Stimulated activated CD8-positive, alpha-beta memory T cell treated with anti-CD3 and anti-CD28 coated beads, Interleukin-15, amount 100 ng/mL, for 1 hour (primary cell): ENCODE measurements around the gene HMCES.

Source experiments
- DNase-seq: peaks from one replicate; pipeline ENCODE4 v3.0.0-alpha.2; 2020; ENCODE audit warnings: low read depth

The HMCES gene

GRCh38 chr3:129304962-129305222 is 26.2 kb downstream of the HMCES start:
- no peak for DNase-seq

- DNase-seq: no peak
Observed at GRCh38 chr3:129305592-129306091, 27.0 kb downstream of the HMCES start.

GRCh38 chr3:129308636-129309035 is 30.0 kb downstream of the HMCES start:
- DNase-seq: no peak

GRCh38 chr3:129310111-129311011 is 31.7 kb downstream of the HMCES start:
- DNase-seq: no peak

- no peak for DNase-seq
Observed at GRCh38 chr3:129311054-129311902, 32.6 kb downstream of the HMCES start.

GRCh38 chr3:129312021-129312639 is 33.5 kb downstream of the HMCES start:
- DNase-seq: no peak

GRCh38 chr3:129312671-129313414 is 34.2 kb downstream of the HMCES start:
- DNase-seq: no peak

- no peak for DNase-seq
Observed at GRCh38 chr3:129313415-129313664, 34.7 kb downstream of the HMCES start.

- DNase-seq: no peak
Observed at GRCh38 chr3:129313665-129314385, 35.2 kb downstream of the HMCES start.

GRCh38 chr3:129314386-129315222 is 35.9 kb downstream of the HMCES start:
- peak; percentile 11 for DNase-seq

GRCh38 chr3:129315223-129315997 is 36.7 kb downstream of the HMCES start:
- no peak for DNase-seq

- no peak for DNase-seq
Observed at GRCh38 chr3:129315998-129316247, 37.3 kb downstream of the HMCES start.

GRCh38 chr3:129316248-129317013 is 37.8 kb downstream of the HMCES start:
- peak; percentile 89 for DNase-seq

GRCh38 chr3:129317014-129317771 is 38.5 kb downstream of the HMCES start:
- no peak for DNase-seq

- DNase-seq: no peak
Observed at GRCh38 chr3:129317848-129318247, 39.2 kb downstream of the HMCES start.

GRCh38 chr3:129318921-129319320 is 40.3 kb downstream of the HMCES start:
- no peak for DNase-seq

- DNase-seq: no peak
Observed at GRCh38 chr3:129320261-129320660, 41.6 kb downstream of the HMCES start.

- DNase-seq: no peak
Observed at GRCh38 chr3:129320825-129321487, 42.3 kb downstream of the HMCES start.
